HG03442 (cell line): ENCODE results near the gene PRRG1.
"Not testable (repeated sequence)": the region's sequence is repeated elsewhere in the genome, so short reads cannot be mapped to it uniquely, and the experiment has no call there.

Source experiments
- ATAC-seq: cut with Tn5 transposase; IDR thresholded peaks from one replicate; pipeline ENCODE4 v1.9.1; 2021; ENCODE audit warnings: mild to moderate bottlenecking, moderate library complexity; ENCODE audit not compliant: unreplicated experiment

PRRG1 gene

GRCh38 chrX:37468124-37468739, 119.1 kb downstream of the PRRG1 start:
- no peak for ATAC-seq

GRCh38 chrX:37470711-37471110, 121.5 kb downstream of the PRRG1 start:
- ATAC-seq: no peak

GRCh38 chrX:37472836-37473235, 123.7 kb downstream of the PRRG1 start:
- no peak for ATAC-seq

GRCh38 chrX:37474478-37474877, 125.3 kb downstream of the PRRG1 start:
- ATAC-seq: no peak

GRCh38 chrX:37476571-37477170, 127.5 kb downstream of the PRRG1 start:
- ATAC-seq: no peak

GRCh38 chrX:37484335-37484734, 135.2 kb downstream of the PRRG1 start:
- ATAC-seq: not testable (repeated sequence)

- ATAC-seq: no peak
These were observed 136.3 kb downstream of the PRRG1 start for GRCh38 chrX:37485429-37485828.

GRCh38 chrX:37487271-37487670, 138.1 kb downstream of the PRRG1 start:
- no peak for ATAC-seq

GRCh38 chrX:37488323-37488722, 139.2 kb downstream of the PRRG1 start:
- ATAC-seq: no peak

- ATAC-seq: no peak
These were observed 142.5 kb downstream of the PRRG1 start for GRCh38 chrX:37491686-37492085.

GRCh38 chrX:37495760-37496159, 146.6 kb downstream of the PRRG1 start:
- ATAC-seq: peak; percentile 41

- not testable (repeated sequence) for ATAC-seq
These were observed 148.0 kb downstream of the PRRG1 start for GRCh38 chrX:37497126-37497525.

- not testable (repeated sequence) for ATAC-seq
These were observed 149.2 kb downstream of the PRRG1 start for GRCh38 chrX:37498323-37498722.

- ATAC-seq: not testable (repeated sequence)
These were observed 150.5 kb downstream of the PRRG1 start for GRCh38 chrX:37499649-37500048.

GRCh38 chrX:37504991-37505390, 155.8 kb downstream of the PRRG1 start:
- ATAC-seq: no peak
